HG03432 (cell line): Measurements from ENCODE around the gene PDGFD.

Experiments used
- ATAC-seq: cut with Tn5 transposase; IDR thresholded peaks from one replicate; pipeline ENCODE4 v1.9.1; 2021; ENCODE audit warnings: mild to moderate bottlenecking, moderate library complexity; ENCODE audit not compliant: unreplicated experiment

The PDGFD gene

DNA sequence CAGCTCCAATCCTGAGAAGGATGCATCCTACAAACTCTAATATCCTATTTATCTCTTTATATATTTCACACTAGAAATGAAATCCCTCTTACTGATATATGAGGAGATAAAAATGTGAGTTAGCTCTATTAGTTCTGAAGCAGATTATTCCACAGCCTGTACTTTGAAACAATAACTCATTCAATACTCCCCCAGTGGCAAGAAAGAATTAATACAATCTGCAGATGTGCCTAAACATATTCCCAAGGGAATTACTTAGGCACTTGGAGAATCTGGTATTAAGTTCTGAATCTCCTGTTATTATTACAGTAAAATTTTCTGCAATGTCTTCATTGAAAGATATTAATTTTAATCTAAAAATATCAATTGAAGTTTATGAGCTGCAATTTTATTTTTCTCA is 68.2 kb downstream of the PDGFD start:
- ATAC-seq, result no peak

DNA sequence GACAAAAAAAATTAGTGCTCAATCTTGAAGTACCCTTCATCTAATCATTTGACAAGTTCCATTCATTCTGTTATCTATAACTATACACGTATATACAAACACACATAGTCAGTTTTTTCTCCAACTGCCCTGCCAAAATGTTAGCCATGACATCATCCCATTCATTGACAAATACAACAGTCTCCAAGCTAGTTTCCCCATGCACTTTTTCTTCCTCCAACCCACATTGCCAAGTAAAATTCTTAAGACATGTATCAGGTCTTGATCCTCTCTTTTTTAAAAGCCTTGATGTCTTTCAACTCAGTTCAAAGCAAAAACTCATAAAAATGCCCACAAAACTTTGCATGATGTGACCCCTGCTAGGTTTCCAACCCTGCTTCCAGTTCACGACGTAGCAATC is 69.4 kb downstream of the PDGFD start:
- ATAC-seq, result no peak

DNA sequence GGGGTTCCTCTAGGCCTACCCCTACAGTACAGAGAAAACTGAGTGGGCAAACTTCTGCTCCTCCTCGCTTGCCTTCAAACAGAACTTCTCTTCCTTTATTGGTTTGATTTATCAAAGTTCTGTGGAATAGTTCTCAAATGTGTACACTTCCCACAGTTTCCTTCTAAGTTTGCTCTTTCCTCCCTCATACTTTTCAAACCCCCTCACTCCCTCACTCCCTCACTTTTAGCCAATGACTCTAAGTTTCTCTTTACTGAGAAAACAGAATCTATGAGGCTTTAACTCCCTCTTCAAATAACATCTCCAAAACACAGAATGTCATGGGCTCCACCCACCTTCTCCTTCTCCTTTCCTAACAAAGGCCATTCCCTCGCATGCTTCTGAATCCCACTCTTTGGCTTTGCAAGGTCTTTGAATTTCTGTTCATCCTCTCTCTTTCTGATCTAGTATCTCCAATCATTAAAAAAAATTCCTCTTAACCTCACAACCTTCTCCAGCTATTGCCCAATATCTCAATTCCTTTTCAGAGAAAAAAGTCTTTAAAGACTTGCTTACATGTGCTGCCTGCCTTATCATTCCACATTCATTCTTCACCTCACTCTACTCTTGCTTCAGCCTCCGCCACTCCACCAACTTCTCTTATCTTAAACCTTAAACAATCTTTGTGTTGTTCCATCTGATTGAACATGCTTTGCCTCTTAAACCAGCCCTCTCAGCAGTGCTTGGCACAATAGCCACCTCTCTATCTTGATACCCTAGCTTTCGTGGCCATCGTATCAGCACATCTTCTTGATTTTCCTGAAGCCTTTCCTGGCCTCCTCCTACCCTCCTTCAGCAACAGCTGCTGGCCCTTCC is 70.3 kb downstream of the PDGFD start:
- no peak for ATAC-seq

DNA sequence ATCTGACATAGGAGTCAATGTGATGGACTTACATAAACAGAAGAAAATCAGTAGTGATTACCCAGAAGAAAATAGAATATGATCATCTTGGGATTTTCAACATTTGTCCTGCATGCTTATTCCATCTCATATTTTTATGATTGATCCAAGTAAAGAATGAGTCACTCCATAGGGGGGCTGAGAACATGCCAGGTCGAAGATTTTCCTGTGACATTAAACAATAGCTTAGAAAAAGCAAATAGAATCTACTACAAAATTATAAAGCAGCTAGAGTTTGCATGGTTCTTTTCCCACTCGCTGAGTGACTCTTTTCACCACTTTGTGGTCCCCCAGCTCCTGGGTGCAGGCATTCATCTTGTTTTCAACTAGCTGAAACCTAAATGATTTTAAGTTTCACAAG is 71.2 kb downstream of the PDGFD start:
- ATAC-seq, result no peak

DNA sequence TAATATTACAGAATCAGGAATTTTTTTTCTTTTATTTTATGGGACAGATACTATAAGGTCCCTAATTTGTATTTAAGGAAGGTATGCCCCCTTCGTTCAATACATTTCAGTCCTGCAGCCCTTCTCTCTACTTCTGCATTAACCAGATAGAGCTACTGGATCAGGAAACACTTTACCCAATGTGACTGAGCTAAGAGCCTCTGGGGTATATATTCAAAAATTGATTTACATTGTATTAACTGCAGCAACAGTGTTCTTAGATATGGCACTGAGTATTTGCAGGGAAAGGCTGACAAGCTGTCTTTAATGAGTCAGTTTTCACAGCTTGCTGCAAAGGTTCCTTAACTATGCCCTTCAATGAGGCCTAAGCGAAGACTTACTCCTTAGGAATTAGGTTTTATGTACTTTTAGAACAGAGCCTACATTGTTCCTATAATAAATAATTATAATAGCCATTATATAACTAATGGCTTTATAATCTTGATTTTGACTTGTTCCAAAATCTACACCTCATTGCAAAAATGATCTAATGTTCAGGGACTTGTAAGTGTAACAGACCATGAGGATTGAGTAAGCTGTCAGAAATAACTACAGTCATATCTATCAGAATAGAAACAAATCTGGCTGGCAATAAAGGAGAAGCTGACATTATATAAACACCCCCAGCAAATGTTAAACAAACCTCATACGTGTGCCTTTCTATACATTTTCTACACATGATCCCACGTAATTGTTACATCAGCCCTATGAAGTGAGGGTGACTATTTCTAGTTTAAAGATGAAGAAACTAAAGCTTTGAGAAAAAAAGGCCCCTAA is 72.5 kb downstream of the PDGFD start:
- no peak for ATAC-seq

DNA sequence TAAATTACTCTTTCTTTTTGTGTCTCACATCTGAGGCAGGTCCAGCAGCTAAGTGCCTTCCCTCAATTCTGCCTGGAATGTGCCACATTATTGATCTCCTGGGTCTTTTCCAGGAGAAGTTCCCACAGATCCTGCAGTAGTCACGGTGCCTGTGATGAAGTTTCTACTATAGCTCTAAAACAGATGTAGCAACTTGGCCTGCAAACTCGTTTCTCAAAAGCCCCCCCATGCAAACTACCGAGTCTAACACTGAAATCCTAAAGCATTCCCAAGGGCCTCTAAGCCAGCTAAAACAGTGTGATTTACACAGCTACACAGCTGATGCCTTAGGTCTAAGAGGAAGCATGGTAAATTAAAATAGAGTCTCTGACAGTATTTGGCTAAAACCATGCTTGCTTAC is 73.2 kb downstream of the PDGFD start:
- ATAC-seq, result no peak

DNA sequence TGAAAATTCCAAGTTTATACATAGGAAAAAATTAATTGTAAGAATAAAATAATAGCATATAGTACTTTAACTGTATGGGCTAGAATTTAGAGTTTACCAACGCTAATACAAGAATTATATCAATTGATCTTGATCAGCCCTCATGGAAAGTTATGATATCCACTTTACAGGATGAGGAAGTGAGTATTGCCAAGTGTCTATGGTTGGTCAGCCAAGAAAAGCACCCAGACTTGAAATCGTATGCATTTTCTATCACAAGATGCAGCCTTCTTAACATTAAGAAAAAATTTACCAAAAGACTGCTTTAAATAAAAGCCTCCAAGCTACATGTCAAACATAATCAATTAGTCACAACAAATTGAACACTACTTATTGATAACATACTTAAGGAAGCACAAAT is 74.5 kb downstream of the PDGFD start:
- ATAC-seq, result no peak

DNA sequence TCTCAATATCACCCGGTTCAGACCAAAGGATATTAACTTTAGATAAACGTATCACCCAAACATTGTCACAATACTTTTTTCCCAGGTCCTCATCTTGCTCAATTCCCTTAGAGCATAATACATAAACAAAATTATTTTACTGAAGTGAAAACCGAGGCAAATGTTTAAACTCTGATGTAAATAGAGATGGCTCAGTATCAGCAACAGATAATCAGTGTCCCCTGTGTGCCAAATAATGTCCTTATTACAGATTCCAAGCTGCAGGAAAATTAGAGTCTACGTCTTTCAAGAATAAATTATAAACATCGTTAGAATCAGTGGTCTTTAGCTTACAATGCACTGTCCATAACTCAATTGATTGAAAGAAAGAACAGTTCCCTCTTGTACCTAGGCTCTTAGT is 77.3 kb downstream of the PDGFD start:
- no peak for ATAC-seq

DNA sequence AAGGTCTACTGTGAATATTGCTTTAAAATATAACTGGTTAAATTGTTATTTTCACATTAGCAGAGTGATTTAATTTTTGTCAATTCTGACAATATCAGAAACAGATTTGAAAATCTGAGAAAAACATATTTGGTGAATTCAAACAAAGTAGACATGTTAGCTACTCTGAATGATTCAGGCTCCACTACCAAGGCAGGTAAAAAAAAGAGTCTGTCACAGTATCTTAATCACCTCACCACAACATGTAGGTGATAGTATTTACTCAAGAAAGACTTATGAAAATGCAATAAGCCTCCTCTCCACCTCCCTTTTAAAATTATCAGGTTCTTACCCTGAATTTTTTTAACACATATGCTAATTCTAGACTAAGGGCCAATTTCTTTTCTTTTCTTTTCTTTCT is 85.0 kb downstream of the PDGFD start:
- ATAC-seq, result no peak

DNA sequence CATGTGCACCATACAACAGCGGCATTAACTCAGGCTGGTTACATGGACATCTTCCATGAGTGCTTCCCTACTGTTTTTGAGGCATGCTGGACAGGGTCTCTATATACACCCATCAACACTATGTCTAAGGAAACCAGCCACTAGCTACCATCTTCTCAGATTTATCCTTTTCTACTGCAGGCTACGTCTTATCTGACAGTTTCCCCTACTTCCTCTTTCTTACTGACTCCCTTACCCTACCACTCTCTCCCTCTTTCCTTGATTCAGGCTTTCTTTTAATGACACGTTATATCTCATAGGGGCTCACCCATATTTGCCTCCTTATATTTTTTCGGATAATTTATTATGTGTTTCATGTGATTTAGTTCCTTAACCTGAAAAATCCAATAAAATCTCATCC is 85.7 kb downstream of the PDGFD start:
- no peak for ATAC-seq

DNA sequence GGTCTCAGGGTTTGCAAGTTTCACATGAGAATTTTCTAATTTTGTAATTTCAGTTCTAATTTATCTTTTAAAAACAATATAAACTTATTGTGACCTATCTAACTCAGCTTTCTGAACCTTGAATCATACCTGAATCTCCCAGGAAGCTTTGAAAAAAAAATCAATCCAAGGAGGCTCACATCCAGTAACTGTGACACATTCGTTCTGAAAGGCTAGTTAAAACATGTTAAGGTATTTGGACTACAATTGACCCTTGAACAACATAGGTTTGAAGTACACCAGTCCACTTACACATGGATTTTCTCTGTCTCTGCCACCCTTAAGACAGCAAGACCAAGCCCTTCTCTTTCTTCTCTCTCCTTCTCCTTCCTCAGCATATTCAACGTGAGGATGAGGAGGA is 87.5 kb downstream of the PDGFD start:
- ATAC-seq, result no peak

DNA sequence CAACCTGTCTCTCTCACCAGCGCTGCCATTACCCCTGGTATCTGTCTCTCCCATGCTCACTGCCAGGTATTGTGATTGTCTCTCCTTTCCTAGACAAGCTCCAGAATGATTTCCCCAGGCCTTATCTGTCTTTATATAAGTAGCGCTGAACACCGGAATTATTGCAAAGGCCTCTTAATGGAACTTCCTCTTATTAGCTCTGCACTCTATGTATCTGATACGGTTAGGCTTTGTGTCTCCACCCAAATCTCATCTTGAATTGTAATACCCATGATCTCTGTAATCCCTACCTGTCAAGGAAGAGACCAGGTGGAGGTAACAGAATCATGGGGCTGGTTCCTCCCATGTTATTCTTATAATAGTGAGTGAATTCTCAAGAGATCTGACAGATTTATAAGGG is 88.2 kb downstream of the PDGFD start:
- ATAC-seq, result no peak

DNA sequence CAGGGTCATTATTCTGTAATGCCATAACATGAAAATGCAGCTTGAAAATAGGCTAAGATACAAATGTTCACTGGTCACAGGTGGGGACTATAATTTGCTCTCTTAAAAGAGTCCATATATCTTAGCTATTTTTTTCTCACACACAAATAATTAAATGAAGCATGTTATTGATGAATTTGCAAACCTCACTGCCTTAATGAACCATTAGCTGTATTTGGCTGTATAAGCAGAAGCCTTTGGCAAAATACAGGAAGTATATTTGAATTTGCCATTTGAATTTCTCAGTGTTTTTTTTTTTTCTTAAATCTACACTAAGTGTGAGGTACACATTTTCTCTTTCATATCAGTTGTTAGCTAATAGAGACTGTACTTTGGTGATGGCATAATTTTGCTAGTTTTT is 88.9 kb downstream of the PDGFD start:
- no peak for ATAC-seq

DNA sequence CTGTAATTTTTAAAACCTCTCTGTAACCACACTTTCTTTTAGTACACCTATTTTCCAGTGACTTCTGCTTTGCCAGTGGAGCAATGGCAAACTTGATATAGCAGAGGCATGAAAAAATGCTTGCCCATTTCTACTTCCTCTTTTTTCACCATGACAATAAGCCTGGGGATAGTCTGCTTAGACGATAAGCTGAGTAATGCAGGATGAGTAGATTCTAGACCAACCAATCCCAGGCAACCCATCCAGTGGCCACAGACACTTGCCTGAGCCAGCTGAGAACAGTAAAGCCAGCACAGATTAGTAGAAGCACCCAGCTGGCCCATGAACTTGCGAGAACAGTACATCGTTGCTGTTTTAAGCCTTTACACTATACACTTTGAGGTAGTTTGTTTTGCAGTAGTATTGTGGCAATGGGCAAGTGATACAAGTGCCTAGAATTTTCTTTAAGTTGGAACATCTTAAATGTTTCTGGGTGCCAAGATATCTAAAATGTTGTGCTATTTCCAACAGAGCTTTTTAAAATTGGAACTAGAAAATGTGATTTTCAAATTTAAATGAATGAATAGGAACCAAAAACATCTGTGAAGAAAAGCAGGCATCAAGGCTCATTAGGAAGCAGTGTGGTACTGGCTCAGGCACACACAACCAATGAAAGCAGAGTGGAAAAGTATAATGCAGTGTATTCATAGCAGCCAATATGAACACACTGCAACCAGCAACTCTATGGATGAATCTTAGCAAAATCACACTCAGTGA is 89.8 kb downstream of the PDGFD start:
- ATAC-seq, result peak; percentile 94

DNA sequence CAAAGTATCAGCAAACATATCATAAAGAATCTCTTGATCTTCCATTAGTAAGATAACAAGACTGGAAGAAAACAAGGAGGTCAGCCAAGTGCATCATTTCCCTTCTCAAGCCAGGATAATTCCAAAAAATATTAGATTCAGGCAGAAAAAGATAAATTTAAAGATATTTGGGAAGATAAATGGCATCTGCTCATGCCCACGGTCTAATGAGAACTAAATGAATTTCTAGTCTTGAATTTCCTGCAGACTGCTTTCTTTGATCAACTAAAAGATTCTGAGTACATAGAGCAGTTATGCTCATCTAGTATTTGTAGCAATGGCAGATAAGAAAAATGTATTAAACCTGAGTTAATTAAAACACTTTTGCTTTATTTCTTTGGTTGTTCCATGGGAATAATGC is 96.4 kb downstream of the PDGFD start:
- no peak for ATAC-seq

DNA sequence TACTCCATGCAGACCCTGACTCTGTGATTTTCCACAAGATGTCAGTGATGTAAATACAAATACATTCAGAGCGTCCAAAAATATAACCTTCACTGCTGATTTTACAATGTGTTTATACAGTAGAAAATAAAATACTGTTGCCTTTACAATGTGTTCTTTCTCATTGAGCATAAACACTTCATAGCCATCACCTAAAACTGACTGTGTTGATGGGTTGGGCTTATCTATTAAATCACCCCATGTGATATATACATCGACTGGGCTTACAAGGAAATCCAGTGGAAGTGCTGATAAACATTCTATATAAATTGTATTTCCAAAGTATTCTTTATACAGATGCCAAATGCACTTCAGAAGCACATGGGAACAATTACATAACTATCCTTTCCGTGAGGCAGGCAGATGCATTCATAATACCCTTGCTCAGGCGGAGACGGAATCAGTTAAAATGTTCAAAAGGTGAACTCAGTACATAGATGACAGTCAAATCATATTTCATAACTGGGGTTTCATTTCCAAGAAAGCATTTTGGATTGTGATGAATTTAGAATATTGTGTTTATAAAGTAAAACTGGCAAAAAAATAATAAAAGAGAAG is 99.8 kb downstream of the PDGFD start:
- no peak for ATAC-seq

DNA sequence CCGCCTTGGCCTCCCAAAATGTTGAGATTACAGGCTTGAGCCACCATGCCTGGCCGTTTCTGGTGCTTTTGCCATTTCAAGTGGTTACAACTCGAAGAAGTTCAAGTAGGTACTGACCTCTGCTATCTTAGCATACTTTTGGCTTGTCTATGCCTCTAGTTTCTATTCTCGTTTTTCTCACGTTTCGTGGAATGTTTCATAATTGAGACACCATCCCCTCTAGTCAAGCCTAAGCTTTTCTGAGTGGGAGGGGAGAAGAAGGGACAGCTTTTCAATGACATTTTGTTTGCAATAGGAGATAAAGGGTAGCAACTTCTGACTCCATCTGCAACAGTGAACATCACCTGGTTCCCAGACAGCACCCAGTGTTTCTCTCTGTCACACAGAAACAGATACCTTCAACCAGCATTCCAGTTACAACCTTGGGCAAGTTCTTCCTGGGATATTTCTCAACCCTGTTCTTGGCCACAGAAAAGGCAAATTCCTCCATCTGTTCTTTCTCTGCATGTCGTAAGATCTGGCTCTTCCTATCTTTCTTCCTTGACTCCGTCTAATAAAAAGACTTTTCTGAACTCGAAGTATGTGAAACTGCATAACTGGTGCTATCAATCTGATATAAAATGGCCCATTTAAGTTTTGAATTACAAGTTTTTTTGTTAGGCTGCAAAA is 102.0 kb downstream of the PDGFD start:
- ATAC-seq, result no peak

DNA sequence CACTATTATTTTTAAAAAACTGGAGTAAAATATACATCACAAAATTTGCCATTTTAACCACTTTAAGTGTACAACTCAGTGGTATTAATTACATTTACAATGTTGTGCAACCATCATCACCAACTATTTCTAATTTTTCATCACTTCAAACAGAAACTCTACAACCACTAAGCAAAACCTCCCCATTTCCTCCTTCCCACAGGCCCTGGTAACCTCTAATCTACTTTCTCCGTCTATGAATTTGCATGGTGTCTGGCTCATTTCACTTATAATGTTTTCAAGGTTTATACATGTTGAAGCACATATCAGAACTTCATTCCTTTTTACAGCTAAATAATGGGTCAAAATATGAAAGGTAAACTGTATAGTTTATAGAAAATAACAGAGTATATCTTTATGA is 103.1 kb downstream of the PDGFD start:
- ATAC-seq, result peak; percentile 70

DNA sequence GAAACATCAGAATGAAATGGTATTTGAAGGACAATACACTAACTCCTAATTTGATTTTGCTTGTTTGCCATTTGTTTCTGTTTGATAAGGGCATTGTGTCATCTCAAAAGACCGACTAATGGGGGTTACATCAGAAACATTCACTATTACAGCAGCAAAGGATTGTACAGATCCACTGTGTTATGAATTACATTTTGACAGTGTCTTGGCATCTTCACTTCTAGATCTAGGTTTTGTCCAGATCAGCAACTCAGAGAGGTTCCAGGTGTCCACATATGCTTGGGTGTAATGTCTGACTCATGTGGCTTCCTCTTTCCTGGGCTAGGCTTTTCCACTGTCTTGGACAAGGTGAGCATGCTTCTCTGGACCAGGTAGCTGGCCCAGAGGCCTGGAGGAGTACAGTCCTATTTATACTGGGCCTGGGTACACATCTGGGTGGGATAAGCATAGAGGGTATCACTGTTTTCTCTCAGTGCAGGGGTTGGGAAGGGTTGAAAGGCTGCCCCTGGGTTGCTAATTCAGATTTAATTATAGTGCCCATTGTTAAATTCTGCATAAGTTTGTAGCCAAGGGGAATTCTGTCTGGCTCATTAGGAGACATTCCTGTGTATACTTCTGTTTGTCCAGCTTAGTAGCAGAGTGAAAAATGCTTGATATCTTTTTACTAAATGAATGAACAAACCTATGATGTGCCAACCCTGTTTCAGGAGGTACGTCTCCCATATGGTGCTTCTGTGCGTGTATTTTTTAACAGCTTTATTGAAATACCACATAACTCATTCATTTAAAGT is 103.7 kb downstream of the PDGFD start:
- no peak for ATAC-seq

DNA sequence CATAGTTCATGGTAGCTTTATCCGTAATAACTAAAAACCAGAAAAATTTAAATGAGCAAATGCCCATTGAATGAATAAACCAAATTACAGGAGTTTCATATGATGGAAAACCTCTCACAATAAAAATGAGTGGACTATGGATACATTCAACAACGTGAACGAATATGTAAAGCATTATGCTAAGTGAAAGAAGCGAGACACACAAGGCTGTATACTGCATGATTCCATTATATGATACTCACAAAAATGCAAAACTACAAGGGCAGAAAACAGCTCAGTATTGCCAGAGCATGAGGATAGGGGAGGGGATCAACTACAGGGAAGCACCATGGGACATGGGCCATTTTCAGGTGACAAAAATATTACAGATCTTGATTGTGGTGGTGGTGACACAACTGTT is 105.3 kb downstream of the PDGFD start:
- ATAC-seq, result no peak
